Iris pigment epithelial cell (primary cell): ENCODE data around the gene WIZ.
A peak's percentile ranks its signal among the peaks of the same experiment; 100 is the strongest.

Experiments
- DNase-seq: peaks from one replicate; pipeline ENCODE4 v3.0.0-alpha.2; 2011; ENCODE audit warnings: low read depth

WIZ gene

GRCh38 chr19:15443838-15444237 lies 5.9 kb downstream of the WIZ start:
- DNase-seq = no peak

- no peak for DNase-seq
Measured at GRCh38 chr19:15443325-15443724, 6.4 kb downstream of the WIZ start.

GRCh38 chr19:15442142-15442920 lies 7.4 kb downstream of the WIZ start:
- no peak for DNase-seq

- no peak for DNase-seq
Measured at GRCh38 chr19:15441317-15441716, 8.4 kb downstream of the WIZ start.

- DNase-seq = no peak
Measured at GRCh38 chr19:15439821-15440641, 9.7 kb downstream of the WIZ start.

- no peak for DNase-seq
Measured at GRCh38 chr19:15439078-15439799, 10.5 kb downstream of the WIZ start.

GRCh38 chr19:15438577-15438976 lies 11.2 kb downstream of the WIZ start:
- no peak for DNase-seq

- no peak for DNase-seq
Measured at GRCh38 chr19:15438124-15438496, 11.6 kb downstream of the WIZ start.

GRCh38 chr19:15437355-15438123 lies 12.2 kb downstream of the WIZ start:
- DNase-seq = no peak

GRCh38 chr19:15436826-15437110 lies 13.0 kb downstream of the WIZ start:
- no peak for DNase-seq

- no peak for DNase-seq
Measured at GRCh38 chr19:15436012-15436825, 13.5 kb downstream of the WIZ start.

GRCh38 chr19:15433519-15434069 lies 16.2 kb downstream of the WIZ start:
- no peak for DNase-seq

GRCh38 chr19:15432629-15433518 lies 16.9 kb downstream of the WIZ start:
- peak; percentile 95 for DNase-seq

GRCh38 chr19:15432018-15432494 lies 17.7 kb downstream of the WIZ start:
- no peak for DNase-seq

GRCh38 chr19:15431396-15432017 lies 18.2 kb downstream of the WIZ start:
- no peak for DNase-seq

- no peak for DNase-seq
Measured at GRCh38 chr19:15430526-15431120, 19.1 kb downstream of the WIZ start.

GRCh38 chr19:15429825-15430467 lies 19.8 kb downstream of the WIZ start:
- no peak for DNase-seq
